ENCODE results near the gene FOXJ1.

- TF ChIP-seq, protein P1, sequence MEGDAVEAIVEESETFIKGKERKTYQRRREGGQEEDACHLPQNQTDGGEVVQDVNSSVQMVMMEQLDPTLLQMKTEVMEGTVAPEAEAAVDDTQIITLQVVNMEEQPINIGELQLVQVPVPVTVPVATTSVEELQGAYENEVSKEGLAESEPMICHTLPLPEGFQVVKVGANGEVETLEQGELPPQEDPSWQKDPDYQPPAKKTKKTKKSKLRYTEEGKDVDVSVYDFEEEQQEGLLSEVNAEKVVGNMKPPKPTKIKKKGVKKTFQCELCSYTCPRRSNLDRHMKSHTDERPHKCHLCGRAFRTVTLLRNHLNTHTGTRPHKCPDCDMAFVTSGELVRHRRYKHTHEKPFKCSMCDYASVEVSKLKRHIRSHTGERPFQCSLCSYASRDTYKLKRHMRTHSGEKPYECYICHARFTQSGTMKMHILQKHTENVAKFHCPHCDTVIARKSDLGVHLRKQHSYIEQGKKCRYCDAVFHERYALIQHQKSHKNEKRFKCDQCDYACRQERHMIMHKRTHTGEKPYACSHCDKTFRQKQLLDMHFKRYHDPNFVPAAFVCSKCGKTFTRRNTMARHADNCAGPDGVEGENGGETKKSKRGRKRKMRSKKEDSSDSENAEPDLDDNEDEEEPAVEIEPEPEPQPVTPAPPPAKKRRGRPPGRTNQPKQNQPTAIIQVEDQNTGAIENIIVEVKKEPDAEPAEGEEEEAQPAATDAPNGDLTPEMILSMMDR (IDR thresholded peaks at IDR 0.05; ENCODE audit: low read depth, low read length) = no peak
- no peak for TF ChIP-seq EZH2phosphoT487 (IDR thresholded peaks at IDR 0.05; ENCODE audit: low read depth)
Observed at GRCh38 chr17:76163919-76164318, 22.9 kb upstream of the FOXJ1 start.
